ENCODE data around the gene ANKRD29.

ANKRD29 gene

GRCh38 chr18:23662309-23663263 lies at the start of gene ANKRD29:
ANKRD29 (minus strand) TSS chr18:23662911; CDS start chr18:23662730, 181 bp downstream.
- DNase-seq, result peak; percentile 80

DNA sequence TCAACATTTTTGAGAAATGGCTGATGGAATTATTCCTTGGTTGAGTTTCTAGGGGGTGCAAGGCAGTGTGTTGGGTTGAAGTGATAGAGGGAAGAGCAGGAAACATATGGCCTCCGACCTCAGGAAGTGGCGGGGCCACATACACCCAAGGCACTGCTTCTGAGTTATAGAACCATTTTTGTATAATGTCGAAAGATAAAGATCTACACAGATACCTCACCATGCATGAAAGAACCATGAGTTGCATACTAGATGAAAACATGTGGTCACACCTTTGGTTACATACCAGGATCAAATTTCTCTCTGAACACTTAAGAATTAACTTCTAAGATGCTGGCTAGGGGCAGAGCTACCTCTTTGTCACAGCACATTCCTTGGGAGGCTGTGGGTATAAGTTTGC lies 49.7 kb upstream of the ANKRD29 start:
- DNase-seq, result no peak

DNA sequence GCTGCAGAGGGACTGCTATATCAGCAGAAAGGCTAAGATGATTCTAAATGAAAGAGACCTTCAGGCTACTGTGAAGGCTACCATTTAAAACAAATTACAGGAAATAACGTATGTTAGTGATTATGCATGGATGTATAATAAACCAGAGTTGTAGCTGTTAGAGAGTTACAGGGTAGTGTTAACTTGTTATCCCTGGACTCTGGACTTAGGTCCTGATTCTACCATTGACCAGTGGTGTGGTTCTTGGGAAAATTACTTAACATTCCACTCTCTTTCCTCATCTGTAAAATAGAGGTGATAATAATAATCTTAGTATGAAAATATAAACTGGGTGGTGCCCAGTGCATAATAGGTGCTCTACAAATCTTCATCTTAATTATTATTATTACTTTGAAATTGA lies 48.7 kb upstream of the ANKRD29 start:
- no peak for DNase-seq

DNA sequence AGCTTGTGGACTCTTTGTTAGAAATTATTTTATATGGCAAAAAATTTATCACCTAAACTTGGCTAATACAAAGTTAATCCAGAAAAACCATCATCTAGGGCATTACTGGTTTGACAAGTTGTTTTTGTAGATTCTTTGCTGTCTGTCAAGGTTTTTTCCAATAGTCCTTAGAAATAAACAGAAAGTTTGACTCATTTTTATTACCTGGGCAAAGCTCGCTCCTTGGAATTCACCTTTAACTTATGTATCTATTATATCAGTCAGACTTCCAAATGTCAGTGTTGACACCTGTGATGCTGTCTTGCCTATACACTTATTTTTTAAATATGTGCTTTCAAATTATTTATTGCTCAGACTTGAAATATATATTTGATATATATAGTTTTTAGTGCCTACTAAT lies 48.2 kb upstream of the ANKRD29 start:
- DNase-seq, result no peak

DNA sequence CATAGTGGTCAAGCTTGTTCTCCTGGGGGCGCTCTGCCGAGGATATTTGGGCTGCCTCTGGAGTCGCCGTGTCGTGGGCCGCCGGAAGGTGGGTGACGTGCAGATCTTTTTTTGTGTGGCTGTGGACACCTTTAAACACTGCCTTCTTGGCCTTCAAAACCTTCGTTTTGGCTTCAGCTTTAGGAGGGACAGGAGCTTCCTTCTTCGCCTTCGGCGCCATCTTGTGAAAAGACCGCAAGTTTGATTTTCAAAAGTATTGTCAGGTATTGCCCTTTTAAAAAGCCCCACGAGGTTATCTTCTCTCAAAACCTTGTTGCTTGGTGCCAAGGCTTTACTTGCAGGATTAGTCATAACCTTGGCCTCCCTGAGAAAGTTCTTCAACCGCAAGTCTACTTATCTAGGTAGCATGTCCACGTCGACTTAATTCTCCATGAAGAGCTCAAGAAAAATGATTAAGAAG lies 47.4 kb upstream of the ANKRD29 start:
- no peak for DNase-seq

GRCh38 chr18:23706971-23707640 lies 44.4 kb upstream of the ANKRD29 start:
- no peak for DNase-seq

GRCh38 chr18:23704806-23705205 lies 42.1 kb upstream of the ANKRD29 start:
- no peak for DNase-seq

DNA sequence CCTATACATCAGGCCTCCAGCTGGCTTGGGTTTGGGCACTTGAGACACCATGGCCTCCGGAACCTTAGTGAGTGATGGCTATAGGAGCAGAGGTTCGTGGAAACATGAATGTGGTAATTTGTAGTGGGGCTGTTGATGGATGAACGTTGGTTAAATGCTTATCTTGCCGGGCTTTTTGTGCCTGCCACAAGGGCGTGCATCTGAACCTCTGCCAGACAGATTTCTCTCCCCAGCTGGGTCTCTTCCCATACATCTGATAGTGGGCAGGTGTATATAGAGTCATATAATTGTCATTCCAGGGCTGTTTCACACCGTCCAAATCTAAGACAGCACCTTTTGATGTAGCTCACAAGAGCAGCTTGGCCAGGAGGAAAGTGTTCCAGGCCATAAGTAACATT lies 41.3 kb upstream of the ANKRD29 start:
- DNase-seq, result no peak

DNA sequence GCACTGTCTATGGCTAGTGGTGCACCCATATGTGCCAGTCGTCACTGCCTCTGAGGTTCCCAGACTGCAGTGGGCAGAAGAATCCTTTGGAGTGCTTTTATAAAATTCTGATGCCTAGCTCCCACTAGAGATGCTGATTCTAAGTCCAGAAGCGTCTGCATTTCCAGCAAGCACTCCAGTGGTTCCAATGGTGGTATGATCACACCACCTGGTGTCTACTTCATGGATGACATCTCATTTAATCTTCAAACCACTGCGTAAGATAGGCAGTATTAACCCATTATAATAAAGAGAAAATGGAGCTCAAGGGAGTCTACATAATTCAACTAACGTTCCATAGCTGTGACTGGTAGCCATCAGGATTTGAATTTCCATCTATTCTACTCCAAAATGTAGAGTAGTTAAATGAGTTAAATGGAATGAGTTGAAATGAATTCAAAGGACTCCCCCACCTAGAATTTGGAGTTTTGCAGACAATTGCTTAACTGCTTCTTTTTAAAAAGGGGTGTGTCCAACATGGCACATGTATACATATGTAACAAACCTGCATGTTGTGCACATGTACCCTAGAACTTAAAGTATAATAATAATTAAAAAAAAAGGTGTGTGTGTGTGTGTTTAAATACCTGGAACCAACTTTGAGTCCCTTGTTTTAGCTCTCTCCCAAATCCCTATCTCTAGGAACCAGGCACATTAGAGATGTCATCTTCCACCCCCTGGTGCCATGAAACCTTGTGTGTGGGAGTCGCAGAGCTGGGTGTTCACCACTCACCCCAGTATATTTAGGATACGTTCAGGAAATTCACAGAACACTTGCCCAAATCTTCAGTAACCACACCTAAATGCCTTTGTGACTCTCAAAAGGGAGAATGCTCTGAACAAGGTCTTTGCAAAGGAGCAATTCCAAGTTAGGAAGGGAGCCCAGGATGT lies 40.6 kb upstream of the ANKRD29 start:
- no peak for DNase-seq

DNA sequence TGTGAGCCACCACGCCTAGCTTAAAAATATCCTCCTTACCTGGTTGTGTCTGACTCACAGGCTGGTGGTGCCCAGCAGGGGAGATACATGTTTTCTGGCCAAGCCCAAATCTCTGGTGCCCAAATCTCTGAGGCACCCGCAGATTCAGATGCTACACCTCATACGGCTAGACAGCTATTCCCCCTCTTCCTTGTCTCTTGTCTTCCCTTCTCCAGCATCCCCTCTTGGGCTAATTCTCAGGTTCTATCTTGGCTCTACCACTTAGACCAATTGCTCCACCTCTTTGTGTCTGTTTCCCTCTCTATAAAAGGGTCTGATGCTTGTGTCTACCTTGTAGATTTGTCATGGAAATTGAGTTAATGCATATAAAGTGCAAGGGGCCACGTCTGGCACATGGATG lies 39.9 kb upstream of the ANKRD29 start:
- DNase-seq, result no peak

DNA sequence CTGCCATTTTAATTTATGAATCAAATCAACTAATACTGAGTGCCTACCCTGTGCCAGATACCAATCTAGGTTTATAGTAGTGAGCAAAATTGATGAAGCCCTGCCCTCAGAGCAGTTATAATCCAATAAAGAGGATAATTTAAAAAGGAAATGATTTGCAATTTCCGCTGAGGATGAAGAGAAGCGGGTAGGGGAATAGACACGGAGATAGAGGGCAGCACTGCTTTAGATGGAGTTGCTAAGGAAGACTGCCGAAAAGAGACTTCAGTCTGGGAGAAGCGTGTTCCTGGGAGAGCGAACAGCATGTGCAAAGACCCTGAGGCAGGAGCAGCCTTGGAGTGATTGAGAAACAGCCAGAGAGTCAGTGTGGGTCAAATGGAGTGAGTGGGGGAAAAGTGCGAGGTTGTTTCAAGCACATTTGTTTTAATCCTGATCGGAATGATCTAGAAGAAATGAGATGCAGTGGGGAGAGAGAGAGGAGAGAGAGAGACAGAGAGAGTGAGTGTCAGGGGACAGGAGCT lies 38.9 kb upstream of the ANKRD29 start:
- no peak for DNase-seq

DNA sequence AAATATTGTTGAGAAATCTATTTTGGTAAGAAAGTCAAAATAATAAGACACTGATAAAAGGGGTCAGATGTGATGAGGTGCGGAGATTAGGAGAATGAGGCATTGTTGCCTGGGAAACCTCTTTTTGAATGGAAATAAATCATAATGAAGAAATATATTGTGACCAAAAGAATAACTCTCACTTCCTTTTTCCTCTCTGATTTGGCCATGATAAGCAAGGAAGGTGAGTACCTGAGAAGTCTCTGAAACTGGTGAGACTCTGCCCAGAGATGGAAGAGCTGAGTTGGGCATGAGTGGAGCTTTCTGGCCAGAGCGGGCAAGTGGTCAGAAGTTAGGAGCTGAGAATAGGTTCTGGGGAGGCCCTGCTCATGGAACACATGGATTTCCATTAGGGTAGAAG lies 38.3 kb upstream of the ANKRD29 start:
- no peak for DNase-seq

GRCh38 chr18:23694637-23695430 lies 32.1 kb upstream of the ANKRD29 start:
- DNase-seq, result no peak

DNA sequence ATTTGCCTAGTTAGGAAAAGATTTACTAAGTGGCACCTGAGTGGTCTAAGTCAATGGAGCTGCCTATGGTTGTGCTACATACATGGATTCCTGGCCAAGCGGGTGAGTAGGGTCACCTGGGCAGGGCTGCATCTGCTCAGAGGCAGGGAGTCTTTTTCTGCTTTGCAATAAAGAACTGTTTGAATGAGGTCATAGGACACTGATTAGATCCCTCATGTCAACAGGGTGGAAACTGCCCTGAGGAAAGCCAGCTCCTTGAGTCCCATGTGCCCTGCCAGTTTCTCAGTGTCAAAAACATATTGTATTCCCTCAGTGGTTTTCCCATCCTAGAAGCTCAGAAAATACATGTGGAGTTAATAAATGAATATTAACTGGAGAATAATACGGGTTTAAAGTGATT lies 31.1 kb upstream of the ANKRD29 start:
- DNase-seq, result no peak

DNA sequence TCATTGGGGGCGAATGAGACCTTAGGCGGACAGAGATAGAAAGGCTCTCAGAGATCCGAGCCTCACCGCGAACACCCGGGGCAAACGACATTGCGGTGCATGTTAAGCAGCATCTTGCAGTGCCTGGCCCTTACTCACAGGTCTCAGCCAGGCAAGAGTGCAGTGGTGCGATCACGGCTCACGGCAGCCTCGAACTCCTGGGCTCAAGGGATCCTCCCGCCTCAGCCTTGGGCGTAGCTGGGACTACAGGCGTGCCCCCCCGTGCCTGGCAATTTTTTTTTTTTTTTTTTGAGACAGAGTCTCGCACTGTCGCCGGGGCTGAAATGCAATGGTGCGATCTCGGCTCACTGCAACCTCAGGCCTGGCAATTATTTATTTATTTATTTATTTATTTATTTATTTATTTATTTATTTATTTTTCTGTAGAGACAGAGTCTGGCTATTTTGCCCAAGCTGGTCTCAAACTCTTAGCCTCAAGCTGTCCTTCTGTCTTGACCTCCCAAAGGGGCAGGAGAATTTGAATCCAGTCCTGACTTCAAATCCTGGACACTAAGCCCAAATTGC lies 27.9 kb upstream of the ANKRD29 start:
- no peak for DNase-seq

DNA sequence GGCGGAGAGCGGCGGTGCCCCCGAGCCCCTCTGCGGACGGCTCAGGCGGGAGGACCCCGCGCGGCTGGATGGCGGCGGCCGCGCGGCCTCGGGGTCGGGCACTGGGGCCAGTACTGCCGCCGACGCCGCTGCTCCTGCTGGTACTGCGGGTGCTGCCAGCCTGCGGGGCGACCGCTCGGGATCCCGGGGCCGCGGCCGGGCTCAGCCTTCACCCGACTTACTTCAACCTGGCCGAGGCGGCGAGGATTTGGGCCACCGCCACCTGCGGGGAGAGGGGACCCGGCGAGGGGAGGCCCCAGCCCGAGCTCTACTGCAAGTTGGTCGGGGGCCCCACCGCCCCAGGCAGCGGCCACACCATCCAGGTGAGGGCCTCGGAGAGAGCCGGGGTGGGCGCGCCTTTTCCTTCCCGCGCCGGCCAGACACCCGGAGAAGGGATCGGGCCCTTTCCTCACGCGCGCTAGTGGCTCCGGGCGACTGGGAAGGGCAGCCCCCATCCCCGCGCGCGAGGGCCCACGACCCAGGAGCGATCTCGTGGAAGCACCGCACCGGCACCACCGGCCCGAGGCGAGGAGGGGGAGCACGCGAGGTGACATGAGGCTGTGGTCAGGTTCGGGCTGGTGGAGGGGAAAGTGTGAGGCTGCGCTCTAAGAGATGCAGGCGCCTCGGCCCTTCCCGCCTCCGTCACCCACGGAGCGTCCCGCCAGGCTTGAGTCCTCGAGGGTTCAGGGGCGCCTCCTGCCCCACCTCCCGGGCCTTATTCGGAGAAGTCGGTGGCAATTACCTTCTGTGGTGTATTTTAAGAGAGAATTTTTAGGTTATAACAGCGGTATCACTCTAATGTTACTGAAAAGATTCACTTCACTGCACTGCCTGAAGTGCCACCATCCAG lies 27.1 kb upstream of the ANKRD29 start:
- DNase-seq, result peak; percentile 73

- DNase-seq, result no peak
Observed at GRCh38 chr18:23689031-23689615, 26.4 kb upstream of the ANKRD29 start, which contains the start of gene LAMA3. LAMA3 (plus strand) TSS chr18:23689453; CDS start chr18:23689684, 231 bp downstream.

GRCh38 chr18:23688528-23688927 lies 25.8 kb upstream of the ANKRD29 start:
- DNase-seq, result no peak

GRCh38 chr18:23684515-23685197 lies 21.9 kb upstream of the ANKRD29 start:
- no peak for DNase-seq
